Mesodermal cell (in vitro differentiated cells): ENCODE data around the gene DCDC2C.

Experiments
- H3K27ac ChIP-seq: 2 replicates; pipeline ENCODE4 v1.7.0; 2013; ENCODE audit warnings: mild to moderate bottlenecking, low read depth, low read length, moderate library complexity; ENCODE audit not compliant: severe bottlenecking
- H3K36me3 ChIP-seq: 2 replicates; pipeline ENCODE4 v1.7.1; 2013; ENCODE audit warnings: mild to moderate bottlenecking, low read length, moderate library complexity; ENCODE audit not compliant: control insufficient read depth, insufficient read depth
- H3K4me1 ChIP-seq: one replicate; pipeline ENCODE4 v1.7.1; 2013; ENCODE audit warnings: mild to moderate bottlenecking, low read length; ENCODE audit not compliant: insufficient read depth, control insufficient read depth, poor library complexity, severe bottlenecking
- H3K4me3 ChIP-seq: 2 replicates; pipeline ENCODE4 v1.7.0; 2013; ENCODE audit warnings: low read length, control low read depth, mild to moderate bottlenecking; ENCODE audit not compliant: insufficient read depth, poor library complexity, severe bottlenecking; ENCODE audit errors: extremely low read depth
- H3K9me3 ChIP-seq: 2 replicates; pipeline ENCODE4 v1.7.1; 2013; ENCODE audit warnings: mild to moderate bottlenecking, low read length, moderate library complexity; ENCODE audit not compliant: control insufficient read depth
- WGBS, 2 experiments: methylation state at CpG; one replicate each; pipeline ENCODE4 v1.1.5; 2013; ENCODE audit warnings: missing lambda C conversion rate in 2 of 2; ENCODE audit not compliant: insufficient coverage in 2 of 2; 5-methylcytosine and 5-hydroxymethylcytosine counted together

Gene DCDC2C

GRCh38 chr2:3712831-3713503 lies 9.6 kb downstream of the DCDC2C start:
- Histone ChIP-seq H3K36me3 (no peaks in the 10 kb centered on the region), H3K4me1 (no peaks in the 10 kb centered on the region), H3K9me3 (no peaks in the 10 kb centered on the region), H3K4me3 (no peak overlapping the region), H3K27ac (no peak overlapping the region)
- 86 to 92% methylated on average over 6 to 7 of the region's 10 CpGs for WGBS, 2 experiments

GRCh38 chr2:3718679-3719078 lies 15.3 kb downstream of the DCDC2C start:
- Histone ChIP-seq H3K4me3 (no peak overlapping the region), H3K36me3 (no peaks in the 10 kb centered on the region), H3K4me1 (no peaks in the 10 kb centered on the region), H3K9me3 (peaks cover 3% of the 10 kb centered on the region), H3K27ac (no peak overlapping the region)
- 79 to 82% methylated on average over 8 of the region's 8 CpGs for whole genome bisulfite sequencing, 2 experiments

GRCh38 chr2:3725002-3725401 lies 21.6 kb downstream of the DCDC2C start:
- peaks cover 8% of the 10 kb centered on the region for H3K4me1 ChIP-seq
- H3K36me3 ChIP-seq: no peaks in the 10 kb centered on the region
- no peak overlapping the region for H3K27ac ChIP-seq
- peaks cover 3% of the 10 kb centered on the region for H3K9me3 ChIP-seq
- WGBS, 2 experiments: 90 to 95% methylated on average over 7 to 11 of the region's 11 CpGs
- no peak overlapping the region for H3K4me3 ChIP-seq

- Histone ChIP-seq H3K27ac (no peak overlapping the region), H3K9me3 (peaks cover 1% of the 10 kb centered on the region), H3K4me3 (no peak overlapping the region), H3K4me1 (peaks cover 8% of the 10 kb centered on the region), H3K36me3 (no peaks in the 10 kb centered on the region)
- WGBS, 2 experiments: 83 to 84% methylated on average over 23 of the region's 23 CpGs
Observed at GRCh38 chr2:3725458-3726250, 22.3 kb downstream of the DCDC2C start.

- H3K4me3 ChIP-seq: no peak overlapping the region
- WGBS, 2 experiments: 87 to 91% methylated on average over 7 to 8 of the region's 10 CpGs
- no peaks in the 10 kb centered on the region for H3K36me3 ChIP-seq
- H3K4me1 ChIP-seq: peaks cover 8% of the 10 kb centered on the region
- no peaks in the 10 kb centered on the region for H3K9me3 ChIP-seq
- H3K27ac ChIP-seq: no peak overlapping the region
Observed at GRCh38 chr2:3726511-3726910, 23.1 kb downstream of the DCDC2C start.

GRCh38 chr2:3727397-3728045 lies 24.1 kb downstream of the DCDC2C start:
- Histone ChIP-seq H3K36me3 (no peaks in the 10 kb centered on the region), H3K4me1 (peaks cover 8% of the 10 kb centered on the region), H3K27ac (peak overlapping the region; percentile 53), H3K9me3 (no peaks in the 10 kb centered on the region), H3K4me3 (no peak overlapping the region)
- WGBS, 2 experiments: 45% methylated on average over 11 to 12 of the region's 12 CpGs

GRCh38 chr2:3728104-3729054 lies 25.0 kb downstream of the DCDC2C start:
- H3K9me3 ChIP-seq: no peaks in the 10 kb centered on the region
- H3K4me1 ChIP-seq: peaks cover 8% of the 10 kb centered on the region
- 40 to 56% methylated on average over 7 to 14 of the region's 22 CpGs for WGBS, 2 experiments
- no peak overlapping the region for H3K4me3 ChIP-seq
- no peaks in the 10 kb centered on the region for H3K36me3 ChIP-seq
- H3K27ac ChIP-seq: peak overlapping the region; percentile 53

- peaks cover 8% of the 10 kb centered on the region for H3K4me1 ChIP-seq
- no peaks in the 10 kb centered on the region for H3K9me3 ChIP-seq
- H3K36me3 ChIP-seq: no peaks in the 10 kb centered on the region
- H3K4me3 ChIP-seq: no peak overlapping the region
- 83 to 85% methylated on average over 3 to 7 of the region's 8 CpGs for WGBS, 2 experiments
- H3K27ac ChIP-seq: no peak overlapping the region
Observed at GRCh38 chr2:3729055-3729448, 25.7 kb downstream of the DCDC2C start.

- 82 to 92% methylated on average over 7 of the region's 9 CpGs for WGBS, 2 experiments
- no peaks in the 10 kb centered on the region for H3K9me3 ChIP-seq
- H3K4me1 ChIP-seq: peaks cover 8% of the 10 kb centered on the region
- no peak overlapping the region for H3K4me3 ChIP-seq
- H3K27ac ChIP-seq: no peak overlapping the region
- H3K36me3 ChIP-seq: no peaks in the 10 kb centered on the region
Observed at GRCh38 chr2:3729786-3730185, 26.4 kb downstream of the DCDC2C start.

GRCh38 chr2:3730646-3731045 lies 27.3 kb downstream of the DCDC2C start:
- 95 to 96% methylated on average over 8 of the region's 8 CpGs for WGBS, 2 experiments
- H3K9me3 ChIP-seq: no peaks in the 10 kb centered on the region
- peaks cover 8% of the 10 kb centered on the region for H3K4me1 ChIP-seq
- H3K4me3 ChIP-seq: no peak overlapping the region
- H3K27ac ChIP-seq: no peak overlapping the region
- no peaks in the 10 kb centered on the region for H3K36me3 ChIP-seq
